HEK293 (cell line): ENCODE measurements around the gene COL19A1.

Source experiments
- CTCF ChIA-PET: fragments of 350-600 bp; formaldehyde crosslinking; extraction: SDS; loops from one replicate; lab custom pipeline; 2021; ENCODE audit warnings: antibody characterized with exemption; lab: Yijun Ruan, JAX
- POLR2A ChIA-PET: fragments of 300-600 bp; formaldehyde crosslinking; extraction: SDS; loops from one replicate; lab custom pipeline; 2020; ENCODE audit warnings: antibody characterized with exemption, inconsistent platforms; lab: Yijun Ruan, JAX
- H3K27ac ChIP-seq: fragments of 200-500 bp; sonication (Bioruptor generic); 2 replicates; pipeline ENCODE4 v1.5.1; 2014; ENCODE audit warnings: low read depth, low read length, control low read depth, inconsistent platforms; ENCODE audit errors: extremely low read depth
- H3K36me3 ChIP-seq, 2 experiments: fragments of 200-500 bp in 1 of 2; sonication (Bioruptor generic) in 1 of 2; 1 replicate in 1 of 2; 2 replicates in 1 of 2; pipeline ENCODE4 v1.5.1; 2014 to 2017; ENCODE audit warnings: inconsistent platforms in 2 of 2, low read length in 2 of 2; ENCODE audit not compliant: control insufficient read depth in 2 of 2, insufficient read depth in 1 of 2
- H3K4me1 ChIP-seq: fragments of 200-500 bp; sonication (Bioruptor generic); 2 replicates; pipeline ENCODE4 v1.5.1; 2014; ENCODE audit warnings: mild to moderate bottlenecking, low read length, inconsistent platforms; ENCODE audit not compliant: control insufficient read depth, insufficient read depth
- H3K4me3 ChIP-seq: 2 replicates; pipeline ENCODE4 v1.5.1; 2011; ENCODE audit warnings: low read depth, mild to moderate bottlenecking, control low read depth, low read length, moderate library complexity
- H3K9me3 ChIP-seq: fragments of 200-500 bp; sonication (Bioruptor generic); 2 replicates; pipeline ENCODE4 v1.5.1; 2014; ENCODE audit warnings: low read depth, low read length, inconsistent platforms; ENCODE audit not compliant: control insufficient read depth, insufficient read depth
- GLIS2 ChIP-seq: fragments of 450-650 bp; formaldehyde crosslinking; IDR thresholded peaks from 2 replicates; pipeline ENCODE4 v1.5.1; 2016; ENCODE audit warnings: missing biosample characterization, missing genetic modification characterization
- HOXD13 ChIP-seq: sonication (generic); formaldehyde crosslinking; IDR thresholded peaks from 2 replicates; pipeline ENCODE4 v1.8.0; 2022; ENCODE audit warnings: missing genetic modification reagents, borderline replicate concordance
- REST ChIP-seq: fragments of 450-650 bp; formaldehyde crosslinking; IDR thresholded peaks from 2 replicates; pipeline ENCODE4 v1.5.1; 2016; ENCODE audit warnings: missing biosample characterization, missing genetic modification characterization
- TCF7L2 ChIP-seq: IDR thresholded peaks from 2 replicates; pipeline ENCODE4 v1.6.1; 2011; ENCODE audit warnings: low read depth, mild to moderate bottlenecking, inconsistent platforms, low read length, moderate library complexity, borderline replicate concordance
- TSHZ1 ChIP-seq: fragments of 450-650 bp; formaldehyde crosslinking; IDR thresholded peaks from 2 replicates; pipeline ENCODE4 v1.5.1; 2016; ENCODE audit warnings: missing biosample characterization, missing genetic modification characterization, borderline replicate concordance
- ZBTB17 ChIP-seq: fragments of 450-650 bp; formaldehyde crosslinking; IDR thresholded peaks from 2 replicates; pipeline ENCODE4 v1.5.1; 2016; ENCODE audit warnings: missing biosample characterization, missing genetic modification characterization
- ZNF121 ChIP-seq: fragments of 450-650 bp; formaldehyde crosslinking; IDR thresholded peaks from 2 replicates; pipeline ENCODE4 v1.5.1; 2016; ENCODE audit warnings: missing biosample characterization, missing genetic modification characterization
- ZNF132 ChIP-seq: fragments of 450-650 bp; formaldehyde crosslinking; IDR thresholded peaks from 2 replicates; pipeline ENCODE4 v1.5.1; 2017; ENCODE audit warnings: missing biosample characterization, missing genetic modification characterization, borderline replicate concordance
- ZNF174 ChIP-seq: fragments of 450-650 bp; formaldehyde crosslinking; IDR thresholded peaks from 2 replicates; pipeline ENCODE4 v1.5.0; 2017; ENCODE audit warnings: missing biosample characterization, mild to moderate bottlenecking, missing genetic modification characterization
- ZNF223 ChIP-seq: fragments of 450-650 bp; formaldehyde crosslinking; IDR thresholded peaks from 2 replicates; pipeline ENCODE4 v1.5.1; 2016; ENCODE audit warnings: missing biosample characterization, missing genetic modification characterization
- ZNF302 ChIP-seq: fragments of 450-650 bp; formaldehyde crosslinking; IDR thresholded peaks from 2 replicates; pipeline ENCODE4 v1.5.1; 2016; ENCODE audit warnings: missing biosample characterization, missing genetic modification characterization, low read depth
- ZNF311 ChIP-seq: fragments of 450-650 bp; formaldehyde crosslinking; IDR thresholded peaks from 2 replicates; pipeline ENCODE4 v1.5.1; 2017; ENCODE audit warnings: missing biosample characterization, missing genetic modification characterization, borderline replicate concordance
- ZNF501 ChIP-seq: fragments of 450-650 bp; formaldehyde crosslinking; IDR thresholded peaks from 2 replicates; pipeline ENCODE4 v1.5.1; 2016; ENCODE audit warnings: missing biosample characterization, missing genetic modification characterization
- ZNF514 ChIP-seq: fragments of 450-650 bp; formaldehyde crosslinking; IDR thresholded peaks from 2 replicates; pipeline ENCODE4 v1.5.1; 2016; ENCODE audit warnings: missing biosample characterization, missing genetic modification characterization
- ZNF529 ChIP-seq: fragments of 450-650 bp; formaldehyde crosslinking; IDR thresholded peaks from 2 replicates; pipeline ENCODE4 v1.5.1; 2017; ENCODE audit warnings: missing genetic modification characterization, missing biosample characterization; ENCODE audit not compliant: insufficient replicate concordance
- ZNF555 ChIP-seq: fragments of 450-650 bp; formaldehyde crosslinking; conservative IDR thresholded peaks from 2 replicates; pipeline ENCODE4 v1.5.1; 2017; ENCODE audit warnings: missing biosample characterization, mild to moderate bottlenecking, missing genetic modification characterization, inconsistent platforms
- ZSCAN5A ChIP-seq: fragments of 450-650 bp; formaldehyde crosslinking; IDR thresholded peaks from 2 replicates; pipeline ENCODE4 v1.5.1; 2016; ENCODE audit warnings: missing biosample characterization, missing genetic modification characterization

Gene COL19A1

DNA sequence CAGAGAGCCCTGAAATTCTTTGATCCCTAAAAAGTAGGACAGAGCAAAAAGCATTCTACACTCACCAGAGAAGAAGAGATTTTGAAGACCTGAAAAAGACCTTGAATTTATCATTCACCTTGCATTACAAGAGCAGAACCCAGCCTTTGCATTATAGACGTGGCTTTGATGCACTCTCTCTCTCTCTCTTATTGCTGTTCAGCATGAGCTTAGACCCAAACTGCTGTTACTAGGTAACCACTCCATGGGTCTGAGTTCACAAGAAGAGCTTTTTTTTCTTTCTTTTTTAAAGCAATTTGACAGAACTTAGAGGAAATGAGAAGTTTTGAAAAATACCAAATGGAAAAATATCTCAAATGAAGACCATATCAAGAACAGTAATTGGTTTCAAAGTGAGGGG, 392.1 kb downstream of the COL19A1 start:
- H3K36me3 ChIP-seq = no peaks in the 10 kb centered on the region
- ChIA-PET POLR2A (no interaction called here), CTCF (interaction anchor here (1.2 kb wide), 1 partner anchor 39 kb away, joined by 4 read pairs; no protein-coding TSS in a partner anchor)
- H3K27ac ChIP-seq = no peak overlapping the region
- H3K9me3 ChIP-seq = no peaks in the 10 kb centered on the region
- TF ChIP-seq ZNF121 (tag by site-specific recombination) = no peak
- TF ChIP-seq GLIS2 (tag by site-specific recombination) = no peak
- TF ChIP-seq ZNF174 (tag by site-specific recombination) = no peak
- no peak for TF ChIP-seq TCF7L2
- no peak for TF ChIP-seq REST
- no peak for TF ChIP-seq HOXD13 (CRISPR knock-in tag)
- TF ChIP-seq ZNF514 (tag by site-specific recombination) = no peak
- TF ChIP-seq ZNF501 (tag by site-specific recombination) = no peak
- TF ChIP-seq TSHZ1 (tag by site-specific recombination) = no peak
- no peak for TF ChIP-seq ZSCAN5A (tag by site-specific recombination)
- no peak for TF ChIP-seq ZNF555 (tag by site-specific recombination)
- no peak for TF ChIP-seq ZNF132 (tag by site-specific recombination)
- no peak for TF ChIP-seq ZNF529
- TF ChIP-seq ZNF223 (tag by site-specific recombination) = no peak
- no peak for TF ChIP-seq ZBTB17 (tag by site-specific recombination)
- no peak for TF ChIP-seq ZNF302 (tag by site-specific recombination)
- no peak for TF ChIP-seq ZNF311
- H3K4me3 ChIP-seq = no peak overlapping the region
- no peaks in the 10 kb centered on the region for H3K4me1 ChIP-seq
